ENCODE data around the gene FNDC8.
"Not testable (repeated sequence)": the region's sequence is repeated elsewhere in the genome, so short reads cannot be mapped to it uniquely, and the experiment has no call there.

Gene FNDC8

DNA sequence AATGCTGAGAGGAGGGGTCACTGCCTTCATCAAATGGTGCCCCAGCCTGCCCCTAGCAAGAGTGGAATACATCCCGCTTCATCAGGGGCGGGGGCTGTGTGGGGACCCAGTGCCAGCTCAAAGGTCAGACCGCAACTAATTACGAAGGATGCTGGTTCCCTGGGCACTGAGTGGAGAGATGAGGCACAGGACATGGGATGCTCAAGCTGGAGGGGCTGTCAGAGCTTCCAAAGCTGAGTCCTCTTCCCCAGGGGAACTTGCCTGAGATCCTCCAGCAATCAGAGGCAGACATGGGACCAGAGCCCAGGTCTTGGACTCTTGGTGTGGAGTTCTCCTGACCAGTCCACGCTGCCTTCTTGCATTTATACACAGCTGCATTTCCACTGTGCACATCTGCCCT is 45.1 kb downstream of the FNDC8 start:
- DNase-seq (ENCODE audit: low spot score), result no peak

DNA sequence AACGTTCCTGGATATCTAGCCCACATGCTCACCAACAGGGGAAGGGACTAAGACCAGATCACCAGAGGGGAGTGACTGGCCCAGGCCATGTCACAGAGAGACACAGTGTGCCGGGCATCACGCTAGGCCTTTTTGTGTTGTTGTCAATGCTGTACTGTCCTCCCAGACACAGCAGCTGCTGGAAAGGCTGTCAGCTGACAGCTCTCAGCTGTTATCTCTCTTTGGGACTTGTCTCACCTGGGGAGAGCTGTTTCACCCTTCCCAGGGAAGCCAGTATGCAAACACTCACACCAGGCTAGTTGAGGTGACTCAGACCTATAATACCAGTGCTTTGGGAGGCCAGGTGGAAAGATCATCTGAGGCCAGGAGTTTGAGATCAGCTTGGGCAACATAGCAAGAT is 45.6 kb downstream of the FNDC8 start:
- no peak for DNase-seq (ENCODE audit: low spot score)
- TF ChIP-seq, protein P1, sequence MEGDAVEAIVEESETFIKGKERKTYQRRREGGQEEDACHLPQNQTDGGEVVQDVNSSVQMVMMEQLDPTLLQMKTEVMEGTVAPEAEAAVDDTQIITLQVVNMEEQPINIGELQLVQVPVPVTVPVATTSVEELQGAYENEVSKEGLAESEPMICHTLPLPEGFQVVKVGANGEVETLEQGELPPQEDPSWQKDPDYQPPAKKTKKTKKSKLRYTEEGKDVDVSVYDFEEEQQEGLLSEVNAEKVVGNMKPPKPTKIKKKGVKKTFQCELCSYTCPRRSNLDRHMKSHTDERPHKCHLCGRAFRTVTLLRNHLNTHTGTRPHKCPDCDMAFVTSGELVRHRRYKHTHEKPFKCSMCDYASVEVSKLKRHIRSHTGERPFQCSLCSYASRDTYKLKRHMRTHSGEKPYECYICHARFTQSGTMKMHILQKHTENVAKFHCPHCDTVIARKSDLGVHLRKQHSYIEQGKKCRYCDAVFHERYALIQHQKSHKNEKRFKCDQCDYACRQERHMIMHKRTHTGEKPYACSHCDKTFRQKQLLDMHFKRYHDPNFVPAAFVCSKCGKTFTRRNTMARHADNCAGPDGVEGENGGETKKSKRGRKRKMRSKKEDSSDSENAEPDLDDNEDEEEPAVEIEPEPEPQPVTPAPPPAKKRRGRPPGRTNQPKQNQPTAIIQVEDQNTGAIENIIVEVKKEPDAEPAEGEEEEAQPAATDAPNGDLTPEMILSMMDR (IDR thresholded peaks at IDR 0.05; ENCODE audit: extremely low read depth, missing control alignments), result no peak

More for the DNA sequence above, 45.1 kb downstream of the FNDC8 start:
- TF ChIP-seq, protein P1 (IDR thresholded peaks at IDR 0.05; ENCODE audit: extremely low read depth, missing control alignments), result no peak

DNA sequence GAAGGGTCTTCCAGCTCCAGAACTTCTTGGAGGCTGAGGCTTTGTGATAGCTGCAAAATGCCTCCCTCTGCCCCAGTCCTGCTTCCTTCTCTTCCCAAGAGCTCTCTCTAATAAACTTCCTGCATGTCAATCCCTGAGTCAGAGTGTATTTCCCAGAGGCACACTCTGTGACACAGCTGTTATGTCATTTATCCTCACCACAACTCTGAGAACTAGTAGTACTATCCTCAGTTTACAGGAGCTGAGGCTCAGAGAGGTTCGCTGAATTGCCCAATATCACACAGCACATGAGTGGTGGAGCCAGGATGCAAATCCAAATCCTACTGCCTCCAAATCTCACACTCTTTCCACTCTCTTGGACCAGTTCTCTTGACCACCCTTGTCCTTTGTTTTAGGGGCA is 46.3 kb downstream of the FNDC8 start:
- TF ChIP-seq, protein P1 (IDR thresholded peaks at IDR 0.05; ENCODE audit: extremely low read depth, missing control alignments), result no peak
- no peak for DNase-seq (ENCODE audit: low spot score)

DNA sequence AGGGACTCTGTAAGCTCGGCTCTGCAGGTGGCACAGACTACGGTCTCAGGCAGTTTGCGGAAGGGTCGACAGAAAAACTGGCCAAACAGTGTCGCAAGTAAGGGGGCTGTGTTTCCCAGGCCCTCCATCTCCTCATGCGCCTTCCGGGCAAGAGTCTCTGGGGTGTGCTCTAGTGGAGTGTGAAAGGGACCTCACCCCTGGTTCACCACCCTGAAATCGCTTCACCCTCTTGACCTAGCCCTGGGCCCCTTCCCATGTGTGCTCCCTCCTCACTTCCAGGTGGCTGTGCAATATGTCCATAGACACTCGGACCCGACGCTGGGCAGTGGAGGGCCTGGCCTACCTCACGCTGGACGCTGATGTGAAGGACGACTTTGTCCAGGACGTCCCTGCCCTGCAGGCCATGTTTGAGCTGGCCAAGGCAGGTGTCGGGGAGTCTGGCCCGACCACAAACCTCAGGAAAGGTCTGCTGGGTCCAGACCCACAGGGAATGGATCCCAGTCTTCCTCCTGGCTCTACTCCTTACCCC is 48.5 kb downstream of the FNDC8 start:
- TF ChIP-seq, protein P1 (IDR thresholded peaks at IDR 0.05; ENCODE audit: extremely low read depth, missing control alignments), result no peak
- DNase-seq (ENCODE audit: low spot score), result no peak

- peak; percentile 56 for DNase-seq (ENCODE audit: low spot score)
- TF ChIP-seq, protein P1 (IDR thresholded peaks at IDR 0.05; ENCODE audit: extremely low read depth, missing control alignments), result peak; percentile 5
These were observed 49.8 kb downstream of the FNDC8 start for GRCh38 chr17:35170968-35171771.

DNA sequence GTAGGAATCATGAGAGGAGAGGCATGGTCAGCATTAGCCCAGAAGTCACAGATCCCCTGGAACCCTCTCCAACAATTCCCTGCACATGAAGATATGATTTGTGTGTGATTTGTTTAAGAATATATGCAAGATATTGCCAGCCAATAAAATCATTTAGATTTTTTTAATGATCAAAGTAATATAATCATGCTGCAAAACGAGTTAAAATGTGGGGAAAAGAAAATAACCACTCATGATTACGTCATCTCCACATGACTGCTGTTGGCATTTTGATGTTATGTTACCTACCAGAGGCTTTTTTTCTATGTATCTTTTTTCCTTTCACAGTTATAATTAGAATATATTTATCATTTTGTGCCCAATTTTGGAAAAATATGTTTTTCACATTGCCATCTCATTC is 50.4 kb downstream of the FNDC8 start:
- no peak for DNase-seq (ENCODE audit: low spot score)
- TF ChIP-seq, protein P1 (IDR thresholded peaks at IDR 0.05; ENCODE audit: extremely low read depth, missing control alignments), result no peak

GRCh38 chr17:35172321-35172720 is 50.9 kb downstream of the FNDC8 start:
- DNase-seq (ENCODE audit: low spot score), result not testable (repeated sequence)

Measured in GM20000 (cell line).